Measurements from ENCODE around the gene POLR2M. TPM values are rescaled to one million over a fixed set of nuclear protein-coding genes. Genes with fewer than 3 reads are reported as not detected.

POLR2M gene
- total RNA-seq, 1 donor from 2014 or later, result 1,069 TPM

DNA sequence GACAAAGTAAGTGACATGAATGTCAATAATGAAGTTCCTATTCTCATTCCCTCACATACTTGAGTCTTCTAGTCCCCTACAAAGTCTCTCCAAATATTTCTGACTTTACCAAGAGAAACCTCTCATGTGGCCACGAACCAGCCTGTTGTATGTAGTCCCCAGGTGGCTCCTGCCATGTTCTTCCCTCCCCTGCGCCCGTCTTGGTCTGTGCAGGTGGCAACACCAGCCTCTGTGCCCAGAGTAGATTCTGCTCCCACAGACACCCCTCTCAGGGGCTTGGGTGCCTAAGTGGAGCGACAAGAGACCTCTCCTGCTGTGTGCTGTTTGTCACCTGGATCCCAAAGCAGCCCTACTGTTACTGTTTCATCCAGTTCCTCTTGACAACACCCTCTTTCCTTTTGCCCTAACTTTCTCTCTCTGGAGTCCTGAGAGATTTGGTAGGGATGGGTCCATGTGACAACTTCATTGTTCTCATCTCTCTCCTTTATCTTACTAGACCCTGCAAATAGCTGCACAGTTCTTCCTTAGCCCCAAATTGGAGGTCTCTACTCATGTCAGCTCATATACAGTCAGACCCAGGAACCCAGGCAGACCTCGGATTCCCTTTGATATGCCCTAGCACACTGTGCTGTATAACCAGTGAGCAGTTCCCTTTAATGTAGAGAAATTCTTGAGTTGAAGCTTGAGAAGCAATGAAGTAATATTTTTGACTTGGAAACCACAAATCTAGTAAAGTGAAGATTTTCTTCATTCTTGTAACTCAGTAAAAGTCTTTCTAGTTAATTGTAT, 56.9 kb downstream of the POLR2M start:
- H3K9ac ChIP-seq, result no peak overlapping the region
- TF ChIP-seq, protein P1, sequence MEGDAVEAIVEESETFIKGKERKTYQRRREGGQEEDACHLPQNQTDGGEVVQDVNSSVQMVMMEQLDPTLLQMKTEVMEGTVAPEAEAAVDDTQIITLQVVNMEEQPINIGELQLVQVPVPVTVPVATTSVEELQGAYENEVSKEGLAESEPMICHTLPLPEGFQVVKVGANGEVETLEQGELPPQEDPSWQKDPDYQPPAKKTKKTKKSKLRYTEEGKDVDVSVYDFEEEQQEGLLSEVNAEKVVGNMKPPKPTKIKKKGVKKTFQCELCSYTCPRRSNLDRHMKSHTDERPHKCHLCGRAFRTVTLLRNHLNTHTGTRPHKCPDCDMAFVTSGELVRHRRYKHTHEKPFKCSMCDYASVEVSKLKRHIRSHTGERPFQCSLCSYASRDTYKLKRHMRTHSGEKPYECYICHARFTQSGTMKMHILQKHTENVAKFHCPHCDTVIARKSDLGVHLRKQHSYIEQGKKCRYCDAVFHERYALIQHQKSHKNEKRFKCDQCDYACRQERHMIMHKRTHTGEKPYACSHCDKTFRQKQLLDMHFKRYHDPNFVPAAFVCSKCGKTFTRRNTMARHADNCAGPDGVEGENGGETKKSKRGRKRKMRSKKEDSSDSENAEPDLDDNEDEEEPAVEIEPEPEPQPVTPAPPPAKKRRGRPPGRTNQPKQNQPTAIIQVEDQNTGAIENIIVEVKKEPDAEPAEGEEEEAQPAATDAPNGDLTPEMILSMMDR (IDR thresholded peaks at IDR 0.05), result no peak
- no peak for TF ChIP-seq EZH2 (IDR thresholded peaks at IDR 0.05)
- no peak for TF ChIP-seq EZH2phosphoT487 (IDR thresholded peaks at IDR 0.05)
- H3K36me3 Mint-ChIP-seq, result no peaks in the 10 kb centered on the region
- H3K79me2 ChIP-seq (ENCODE audit: low read depth), result no peaks in the 10 kb centered on the region
- no peak overlapping the region for H3K4me3 Mint-ChIP-seq
- no peaks in the 10 kb centered on the region for H3K27me3 Mint-ChIP-seq (ENCODE audit: insufficient read depth, low read depth)
- H3K27me3 ChIP-seq, result no peaks in the 10 kb centered on the region
- H3K36me3 ChIP-seq, result no peaks in the 10 kb centered on the region
- H3K4me3 ChIP-seq, result no peak overlapping the region
- H3K9me3 ChIP-seq (ENCODE audit: low read depth), result no peaks in the 10 kb centered on the region
- no peaks in the 10 kb centered on the region for H3F3A ChIP-seq (ENCODE audit: low read depth)
- H2AFZ ChIP-seq (replicated peaks), result no peak overlapping the region
- H3K9me3 Mint-ChIP-seq, result no peaks in the 10 kb centered on the region
- H3K4me1 Mint-ChIP-seq, result no peaks in the 10 kb centered on the region
- DNase-seq (ENCODE audit: low spot score), result no peak
- no peak overlapping the region for H3K27ac ChIP-seq
- H3K4me1 ChIP-seq, result no peaks in the 10 kb centered on the region
- H4K20me1 ChIP-seq (ENCODE audit: low read depth), result no peaks in the 10 kb centered on the region
- H3K4me2 ChIP-seq, result no peak overlapping the region
- no peak overlapping the region for H3K27ac Mint-ChIP-seq

Other genes starting within 250 kb of the POLR2M start
- 0.09 TPM in 1 of 2 replicates, not detected in the other for gene MYZAP, start 114.8 kb upstream of the POLR2M start, total RNA-seq (ENCODE audit: low replicate concordance)